Ovary (tissue), 9 donors: ENCODE measurements around the gene RING1. TPM values are rescaled to one million over a fixed set of nuclear protein-coding genes. Genes with fewer than 3 reads are reported as not detected.

Experiments used
- DNase-seq, 5 donors: peaks; one replicate each; pipeline ENCODE4 v3.0.0-alpha.2; 2019 to 2020
- H3K27ac ChIP-seq, 2 donors: fragments of 200-600 bp; one replicate each; pipeline versions ENCODE4 v1.5.1 to v1.8.0; 2019 to 2022
- H3K27me3 ChIP-seq: fragments of 200-600 bp; one replicate; pipeline ENCODE4 v1.8.0; 2022
- H3K36me3 ChIP-seq: fragments of 200-600 bp; sonication (generic); one replicate; pipeline ENCODE4 v1.5.1; 2019
- H3K4me1 ChIP-seq: one replicate; pipeline ENCODE4 v1.8.1; 2013; ENCODE audit warnings: mild to moderate bottlenecking, moderate library complexity; ENCODE audit not compliant: insufficient read depth
- H3K4me3 ChIP-seq: fragments of 200-600 bp; sonication (generic); one replicate; pipeline ENCODE4 v1.5.1; 2017
- H3K9me3 ChIP-seq, 2 donors: fragments of 200-600 bp in 1 of 2; sonication (generic) in 1 of 2; one replicate each; pipeline versions ENCODE4 v1.5.1 to v1.8.1; 2013 to 2019; ENCODE audit warnings: mild to moderate bottlenecking in 1 of 2, moderate library complexity in 1 of 2
- CTCF ChIP-seq, 3 donors: fragments of 450-650 bp in 2 of 3; fragments of 200-600 bp in 1 of 3; IDR thresholded peaks; one replicate each; pipeline versions ENCODE4 v1.5.1 to v1.8.0; 2016 to 2022; ENCODE audit warnings: antibody characterized with exemption in 3 of 3, mild to moderate bottlenecking in 1 of 3
- EP300 ChIP-seq: sonication (generic); formaldehyde crosslinking; IDR thresholded peaks from one replicate; pipeline ENCODE4 v1.6.1; 2017; ENCODE audit warnings: antibody characterized with exemption
- POLR2A ChIP-seq: fragments of 450-650 bp; IDR thresholded peaks from one replicate; pipeline ENCODE4 v1.6.1; 2017; ENCODE audit warnings: antibody characterized with exemption, mild to moderate bottlenecking, moderate library complexity
- WGBS, 3 donors: extraction: QIAGEN DNeasy Blood & Tissue Kit in 1 of 3; methylation state at CpG; one replicate each; pipeline versions ENCODE4 v1.1.5 to v1.1.7; 2013 to 2017; 5-methylcytosine and 5-hydroxymethylcytosine counted together
- intact Hi-C, 4 donors: fragments of 100-400 bp; cut with DNase I; formaldehyde crosslinking; loops; one replicate each; pipeline versions ENCODE4 v1.11.0 to v1.15.1; 2022 to 2023
- polyA plus RNA-seq, 2 donors: library from polyadenylated mRNA; stranded (reverse); fragments of 200-250 nt in 1 of 2; fragments of 350-450 nt in 1 of 2; fragmentation: Illumina TruSeq in 1 of 2; extraction: RNeasy Lipid Tissue Mini Kit (QIAGEN cat#74804) in 1 of 2; gene quantifications; one replicate each; pipeline ENCODE4 v1.2.3, GENCODE V29; 2013 to 2014
- total RNA-seq, 7 donors: library from RNA; depleted of rRNA in 2 of 7; stranded (reverse); fragments of >200 nt in 2 of 7; fragmentation: NEBNext Ultra II Directional in 3 of 7; extraction: Animal tissue kit (Norgen Biotek cat#: 25700) in 3 of 7; gene quantifications; one replicate each; pipeline versions ENCODE4 v1.1.0 to v1.2.4, GENCODE V29; 2016 to 2023
- donor health status: DM: no; HTN: no; CAD: no; lungs with moderate emphysema.
- donor health status: DM: no; HTN: no; CAD: no.
- donor health status: Bipolar disorder and iron deficiency.
- donor health status: DM: yes; HTN: yes; CAD: no.
- donor health status: DM: no; HTN: no; CAD: no.
- donor health status: DM: yes; HTN: yes; CAD: no.

RING1 gene
- total and polyA plus RNA-seq, 9 donors, result 20.7 to 70.6 (median 51.7) TPM

GRCh38 chr6:33206027-33206863 is 2.1 kb upstream of the RING1 start:
- H3K27ac ChIP-seq, result no peak overlapping the region

GRCh38 chr6:33206864-33207551 is 1.3 kb upstream of the RING1 start:
- peak overlapping the region; percentile 88 to 98 for H3K27ac ChIP-seq
- TF ChIP-seq POLR2A, result no peak
- TF ChIP-seq EP300, result no peak
- TF ChIP-seq CTCF (IDR thresholded peaks at IDR 0.05), result no peak
- WGBS, 3 donors, result 11 to 15% (median 15%) methylated on average over 18 to 20 of the region's 20 CpGs
- no peaks in the 10 kb centered on the region for H3K27me3 ChIP-seq
- no peaks in the 10 kb centered on the region for H3K9me3 ChIP-seq
- peaks cover 22% of the 10 kb centered on the region for H3K4me1 ChIP-seq
- intact Hi-C loops, result no loop called here
- H3K36me3 ChIP-seq, result no peaks in the 10 kb centered on the region
- peak in 2 of 5 donors; percentile 38 to 43 for DNase-seq
- H3K4me3 ChIP-seq, result peak overlapping the region; percentile 74

More at GRCh38 chr6:33206027-33206863, 2.1 kb upstream of the RING1 start:
- Histone ChIP-seq H3K27me3 (no peaks in the 10 kb centered on the region), H3K9me3 (no peaks in the 10 kb centered on the region), H3K4me3 (no peak overlapping the region), H3K36me3 (no peaks in the 10 kb centered on the region), H3K4me1 (peaks cover 29% of the 10 kb centered on the region)
- 73 to 74% (median 74%) methylated on average over 3 of the region's 3 CpGs for WGBS, 3 donors
- no peak for TF ChIP-seq CTCF (IDR thresholded peaks at IDR 0.05)
- no peak for TF ChIP-seq EP300
- TF ChIP-seq POLR2A, result no peak
- intact Hi-C loops, result no loop called here
- DNase-seq, result no peak

GRCh38 chr6:33207552-33208090 is 679 bp upstream of the RING1 start:
- peak overlapping the region; percentile 74 for H3K4me3 ChIP-seq
- WGBS, 3 donors, result 0 to 1% (median 1%) methylated on average over 29 of the region's 29 CpGs
- intact Hi-C loops, result no loop called here
- peaks cover 21% of the 10 kb centered on the region for H3K4me1 ChIP-seq
- H3K27me3 ChIP-seq, result no peaks in the 10 kb centered on the region
- TF ChIP-seq EP300, result no peak
- TF ChIP-seq POLR2A, result no peak
- H3K36me3 ChIP-seq, result no peaks in the 10 kb centered on the region
- peak overlapping the region; percentile 88 to 98 for H3K27ac ChIP-seq
- no peaks in the 10 kb centered on the region for H3K9me3 ChIP-seq
- DNase-seq, result peak; percentile 60 to 81 (median 75)

- Histone ChIP-seq H3K27ac (no peak overlapping the region), H3K4me1 (peaks cover 20% of the 10 kb centered on the region), H3K9me3 (no peaks in the 10 kb centered on the region), H3K27me3 (no peaks in the 10 kb centered on the region), H3K4me3 (no peak overlapping the region), H3K36me3 (no peaks in the 10 kb centered on the region)
- 87 to 92% (median 90%) methylated on average over 9 to 10 of the region's 10 CpGs for WGBS, 3 donors
- TF ChIP-seq EP300 (no peak), POLR2A (no peak), CTCF (IDR thresholded peaks at IDR 0.05) (no peak)
- intact Hi-C loops, result no loop called here
- no peak for DNase-seq
These were observed 1.6 kb downstream of the RING1 start for GRCh38 chr6:33209856-33210255.
